SH-SY5Y (cell line): Measurements from ENCODE around the gene KIAA0232.

ENCODE experiments used
- GATA2 ChIP-seq: IDR thresholded peaks from 2 replicates; pipeline ENCODE4 v1.6.1; 2011; ENCODE audit warnings: mild to moderate bottlenecking, low read depth, low read length
- GATA3 ChIP-seq: IDR thresholded peaks from 2 replicates; pipeline ENCODE4 v1.6.1; 2011; ENCODE audit warnings: low read depth, mild to moderate bottlenecking, low read length, moderate library complexity

KIAA0232 gene

GRCh38 chr4:6909113-6909969, 126.8 kb downstream of the KIAA0232 start, which contains the start of gene TBC1D14:
TSS of gene TBC1D14 (plus strand) at chr4:6909826. CDS start at chr4:6923390, 13,564 bp downstream.
- 0 out of 2 replicates have a peak, but pooled peaks have one; percentile 15 for TF ChIP-seq GATA2
- no peak for TF ChIP-seq GATA3

- TF ChIP-seq GATA3 (no peak), GATA2 (no peak)
Measured at GRCh38 chr4:6909970-6910339, 127.4 kb downstream of the KIAA0232 start.

GRCh38 chr4:6910340-6910959, 127.9 kb downstream of the KIAA0232 start:
- TF ChIP-seq GATA2 (no peak), GATA3 (no peak)

- TF ChIP-seq GATA3 (no peak), GATA2 (no peak)
Measured at GRCh38 chr4:6910960-6911874, 128.7 kb downstream of the KIAA0232 start.

- no peak for TF ChIP-seq GATA3
- no peak for TF ChIP-seq GATA2
Measured at GRCh38 chr4:6912441-6912840, 129.9 kb downstream of the KIAA0232 start.

GRCh38 chr4:6913350-6913905, 130.9 kb downstream of the KIAA0232 start:
- TF ChIP-seq GATA2 (no peak), GATA3 (no peak)

DNA sequence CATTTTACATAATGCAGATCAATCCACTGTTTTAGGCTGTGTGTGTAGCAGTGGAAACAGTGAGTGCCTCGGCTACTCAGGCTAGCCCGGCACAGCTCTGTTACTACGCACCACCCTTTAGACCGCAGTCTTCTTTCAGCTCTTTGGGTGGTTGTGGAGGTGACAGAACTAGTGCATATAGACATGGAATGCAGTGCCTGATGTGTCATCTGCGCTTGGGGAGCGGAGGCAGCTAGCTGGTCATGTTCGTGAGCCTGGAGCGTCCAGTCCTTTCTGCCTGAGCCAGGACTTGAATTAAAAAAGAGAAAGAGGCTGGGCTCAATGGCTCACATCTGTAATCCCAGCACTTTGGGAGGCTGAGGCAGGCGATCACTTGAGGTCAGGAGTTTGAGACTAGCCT, 131.9 kb downstream of the KIAA0232 start:
- no peak for TF ChIP-seq GATA2

- TF ChIP-seq GATA3 = no peak
- no peak for TF ChIP-seq GATA2
Measured at GRCh38 chr4:6915041-6916005, 132.8 kb downstream of the KIAA0232 start.

GRCh38 chr4:6916069-6916586, 133.6 kb downstream of the KIAA0232 start:
- no peak for TF ChIP-seq GATA2

DNA sequence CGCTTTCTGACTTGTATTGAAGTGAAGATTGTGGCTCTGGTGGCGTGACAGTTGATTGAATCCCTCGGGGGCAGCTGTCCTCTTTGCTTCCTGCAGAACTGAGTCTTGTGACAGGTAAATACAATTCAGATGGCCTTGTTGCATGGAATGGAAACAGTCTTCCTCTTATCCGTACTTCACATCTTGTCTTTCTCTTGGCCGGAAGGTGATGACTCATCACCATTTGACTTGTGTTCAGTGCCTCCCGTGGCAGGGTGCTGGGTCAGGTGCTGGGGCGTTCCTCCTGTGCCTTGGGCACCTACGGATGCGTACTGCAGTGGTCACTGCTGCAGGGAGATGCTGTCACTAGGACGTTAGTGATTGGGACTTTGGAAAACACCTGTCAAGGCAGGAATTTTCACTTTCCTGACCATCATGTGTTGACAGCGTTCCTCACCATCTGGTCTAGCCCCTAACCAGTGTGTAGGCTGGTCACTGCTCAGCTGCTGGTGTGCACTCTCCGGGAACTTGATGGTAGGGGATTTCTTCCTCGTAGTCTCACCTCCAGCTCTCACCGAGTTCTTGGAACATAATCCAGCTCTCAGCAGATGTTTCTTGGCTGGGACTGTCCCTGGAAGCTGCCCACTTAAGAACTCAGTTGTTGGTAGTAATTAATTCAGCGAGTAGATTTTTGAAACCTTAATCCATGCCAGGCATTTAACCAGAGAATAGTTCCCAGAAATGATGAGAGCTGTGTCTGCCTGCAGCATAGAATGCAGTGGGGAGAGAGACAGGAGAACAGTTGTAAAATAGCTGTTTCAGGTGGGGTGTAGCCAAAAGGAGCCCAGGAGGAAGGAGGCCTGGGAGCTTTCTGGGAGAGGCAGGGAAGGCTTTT, 134.3 kb downstream of the KIAA0232 start:
- TF ChIP-seq GATA3 (no peak), GATA2 (no peak)

GRCh38 chr4:6917461-6918271, 135.1 kb downstream of the KIAA0232 start:
- TF ChIP-seq GATA2 = no peak
- no peak for TF ChIP-seq GATA3
